Tibial nerve (tissue), 4 donors: ENCODE measurements around the gene ALAD. TPM values are rescaled to one million over a fixed set of nuclear protein-coding genes. Genes with fewer than 3 reads are reported as not detected.

Experiments
- DNase-seq, 2 donors: peaks; one replicate each; pipeline ENCODE4 v3.0.0-alpha.2; 2019; ENCODE audit warnings: low spot score in 2 of 2
- H3K27ac ChIP-seq, 4 donors: fragments of 200-600 bp; sonication (generic) in 3 of 4; one replicate each; pipeline ENCODE4 v1.5.1; 2017 to 2019; ENCODE audit warnings: mild to moderate bottlenecking in 1 of 4
- H3K27me3 ChIP-seq, 2 donors: fragments of 200-600 bp; sonication (generic) in 1 of 2; one replicate each; pipeline versions ENCODE4 v1.5.1 to v1.6.0; 2017 to 2019
- H3K36me3 ChIP-seq, 3 donors: fragments of 200-600 bp; sonication (generic); one replicate each; pipeline ENCODE4 v1.5.1; 2018 to 2019
- H3K4me1 ChIP-seq, 4 donors: fragments of 200-600 bp; sonication (generic) in 3 of 4; one replicate each; pipeline ENCODE4 v1.5.1; 2017 to 2019
- H3K4me3 ChIP-seq, 4 donors: fragments of 200-600 bp; sonication (generic) in 3 of 4; one replicate each; pipeline ENCODE4 v1.5.1; 2017 to 2019; ENCODE audit warnings: mild to moderate bottlenecking in 1 of 4, moderate library complexity in 1 of 4
- H3K9me3 ChIP-seq, 4 donors: fragments of 200-600 bp; sonication (generic) in 3 of 4; one replicate each; pipeline ENCODE4 v1.5.1; 2017 to 2019
- CTCF ChIP-seq, 5 experiments: fragments of 200-600 bp in 3 of 5; fragments of 450-650 bp in 2 of 5; sonication (generic) in 3 of 5; IDR thresholded peaks; one replicate each; pipeline ENCODE4 v1.5.1; 2016 to 2019; ENCODE audit warnings: antibody characterized with exemption in 5 of 5, mild to moderate bottlenecking in 3 of 5, moderate library complexity in 2 of 5
- EP300 ChIP-seq, 2 donors: sonication (generic); formaldehyde crosslinking; IDR thresholded peaks; one replicate each; pipeline ENCODE4 v1.6.1; 2017; ENCODE audit warnings: antibody characterized with exemption in 2 of 2, mild to moderate bottlenecking in 1 of 2
- POLR2A ChIP-seq, 2 donors: fragments of 450-650 bp; IDR thresholded peaks; one replicate each; pipeline ENCODE4 v1.6.1; 2017; ENCODE audit warnings: antibody characterized with exemption in 2 of 2, mild to moderate bottlenecking in 2 of 2, moderate library complexity in 2 of 2
- WGBS, 2 donors: methylation state at CpG; one replicate each; pipeline ENCODE4 v1.1.5; 2018; 5-methylcytosine and 5-hydroxymethylcytosine counted together
- total RNA-seq, 4 donors: library from RNA; depleted of rRNA; stranded (reverse); fragments of >200 nt; gene quantifications; one replicate each; pipeline ENCODE4 v1.1.0, GENCODE V29; 2016

The ALAD gene
- total RNA-seq, 4 donors from 2014 or later: 36.3 to 80.4 (median 46.8) TPM

GRCh38 chr9:113356686-113357292, 44.3 kb downstream of the ALAD start:
- Histone ChIP-seq H3K9me3 (no peaks in the 10 kb centered on the region), H3K36me3 (no peaks in the 10 kb centered on the region), H3K4me3 (no peak overlapping the region), H3K27me3 (peaks cover 0 to 11% of the 10 kb centered on the region in 2 donors), H3K4me1 (no peaks in the 10 kb centered on the region), H3K27ac (no peak overlapping the region)
- 76 to 82% methylated on average over 7 of the region's 7 CpGs for WGBS, 2 donors
- no peak for DNase-seq
- TF ChIP-seq POLR2A (IDR thresholded peaks at IDR 0.05) (no peak), EP300 (IDR thresholded peaks at IDR 0.05) (no peak), CTCF (IDR thresholded peaks at IDR 0.05) (no peak)

GRCh38 chr9:113355040-113355596, 46.0 kb downstream of the ALAD start:
- no peak for TF ChIP-seq EP300 (IDR thresholded peaks at IDR 0.05)
- TF ChIP-seq POLR2A (IDR thresholded peaks at IDR 0.05): no peak
- no peak for TF ChIP-seq CTCF (IDR thresholded peaks at IDR 0.05)
- peaks cover 0 to 28% of the 10 kb centered on the region in 2 donors for H3K27me3 ChIP-seq

GRCh38 chr9:113352411-113352810, 48.7 kb downstream of the ALAD start:
- H3K4me1 ChIP-seq: peaks cover 0 to 17% (median 8%) of the 10 kb centered on the region in 4 donors
- peaks cover 0 to 34% of the 10 kb centered on the region in 2 donors for H3K27me3 ChIP-seq
- TF ChIP-seq EP300 (IDR thresholded peaks at IDR 0.05) (no peak), POLR2A (IDR thresholded peaks at IDR 0.05) (no peak), CTCF (IDR thresholded peaks at IDR 0.05) (no peak)
- no peak overlapping the region for H3K4me3 ChIP-seq
- H3K36me3 ChIP-seq: no peaks in the 10 kb centered on the region
- no peaks in the 10 kb centered on the region for H3K9me3 ChIP-seq
- DNase-seq: no peak
- H3K27ac ChIP-seq: no peak overlapping the region
- WGBS, 2 donors: 68 to 81% methylated on average over 1 of the region's 1 CpG

More at GRCh38 chr9:113355040-113355596, 46.0 kb downstream of the ALAD start:
- Histone ChIP-seq H3K4me3 (no peak overlapping the region), H3K27ac (no peak overlapping the region), H3K36me3 (no peaks in the 10 kb centered on the region), H3K9me3 (no peaks in the 10 kb centered on the region), H3K4me1 (peaks cover 0 to 5% (median 3%) of the 10 kb centered on the region in 4 donors)
- DNase-seq: no peak
- WGBS, 2 donors: 83 to 93% methylated on average over 4 of the region's 4 CpGs

GRCh38 chr9:113352006-113352405, 49.1 kb downstream of the ALAD start:
- Histone ChIP-seq H3K27ac (no peak overlapping the region), H3K4me3 (no peak overlapping the region), H3K9me3 (no peaks in the 10 kb centered on the region), H3K27me3 (peaks cover 0 to 34% of the 10 kb centered on the region in 2 donors), H3K36me3 (no peaks in the 10 kb centered on the region), H3K4me1 (peaks cover 0 to 17% (median 8%) of the 10 kb centered on the region in 4 donors)
- DNase-seq: no peak
- 71 to 84% methylated on average over 6 of the region's 6 CpGs for WGBS, 2 donors
- TF ChIP-seq EP300 (IDR thresholded peaks at IDR 0.05) (no peak), CTCF (IDR thresholded peaks at IDR 0.05) (no peak), POLR2A (IDR thresholded peaks at IDR 0.05) (no peak)

GRCh38 chr9:113350937-113351336, 50.1 kb downstream of the ALAD start:
- peaks cover 0 to 34% of the 10 kb centered on the region in 2 donors for H3K27me3 ChIP-seq
- WGBS, 2 donors: 49 to 58% methylated on average over 6 of the region's 6 CpGs
- no peak overlapping the region for H3K27ac ChIP-seq

More at GRCh38 chr9:113350937-113351336, 50.1 kb downstream of the ALAD start:
- Histone ChIP-seq H3K36me3 (no peaks in the 10 kb centered on the region), H3K4me3 (no peak overlapping the region), H3K4me1 (peaks cover 0 to 17% (median 8%) of the 10 kb centered on the region in 4 donors), H3K9me3 (no peaks in the 10 kb centered on the region)
- DNase-seq: no peak
- TF ChIP-seq CTCF (IDR thresholded peaks at IDR 0.05): no peak
- no peak for TF ChIP-seq EP300 (IDR thresholded peaks at IDR 0.05)
- TF ChIP-seq POLR2A (IDR thresholded peaks at IDR 0.05): no peak
